Measurements from ENCODE around the gene ACTL8.
A peak's percentile ranks its signal among the peaks of the same experiment; 100 is the strongest.

The ACTL8 gene

DNA sequence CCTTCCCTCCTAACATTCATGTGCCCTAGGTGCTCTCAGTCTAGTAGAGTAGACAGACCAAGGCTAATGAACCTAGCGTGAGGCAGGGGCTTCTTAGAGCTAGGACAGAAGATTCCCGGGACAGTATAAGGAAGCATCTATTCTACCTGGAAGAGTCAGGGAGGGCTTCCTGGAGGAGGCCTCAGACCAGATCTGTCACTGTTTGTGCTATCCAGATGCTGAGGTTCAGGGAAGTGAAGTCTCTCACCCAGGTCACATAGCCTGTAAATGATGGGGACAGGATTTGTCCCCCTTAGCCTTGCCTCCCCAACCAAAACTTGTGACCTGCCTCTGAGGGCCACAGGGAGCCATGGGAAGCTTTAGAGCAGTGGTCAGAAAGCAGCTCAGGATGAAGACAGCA, 20.7 kb downstream of the ACTL8 start:
- no peak for DNase-seq (ENCODE audit: low read depth, low spot score)
- peaks cover 12% of the 10 kb centered on the region for H3K4me1 ChIP-seq (ENCODE audit: insufficient read depth, insufficient read length)
- no peak overlapping the region for H3K4me3 ChIP-seq (ENCODE audit: insufficient read length, low read depth)
- H3K36me3 ChIP-seq (ENCODE audit: insufficient read depth, insufficient read length, low read length), result no peaks in the 10 kb centered on the region
- H3K9me3 ChIP-seq (ENCODE audit: insufficient read depth, low read length), result no peaks in the 10 kb centered on the region
- no peak overlapping the region for H3K9ac ChIP-seq (ENCODE audit: insufficient read length, low read depth)
- no peaks in the 10 kb centered on the region for H3K27me3 ChIP-seq (ENCODE audit: insufficient read depth, insufficient read length)
- TF ChIP-seq SUZ12 (IDR thresholded peaks at IDR 0.05; ENCODE audit: extremely low read depth, insufficient read depth, insufficient read length) (no peak), ZNF274 (IDR thresholded peaks at IDR 0.05; ENCODE audit: low read depth, low read length) (no peak), YY1 (IDR thresholded peaks at IDR 0.05; ENCODE audit: insufficient read depth, insufficient read length) (no peak)

DNA sequence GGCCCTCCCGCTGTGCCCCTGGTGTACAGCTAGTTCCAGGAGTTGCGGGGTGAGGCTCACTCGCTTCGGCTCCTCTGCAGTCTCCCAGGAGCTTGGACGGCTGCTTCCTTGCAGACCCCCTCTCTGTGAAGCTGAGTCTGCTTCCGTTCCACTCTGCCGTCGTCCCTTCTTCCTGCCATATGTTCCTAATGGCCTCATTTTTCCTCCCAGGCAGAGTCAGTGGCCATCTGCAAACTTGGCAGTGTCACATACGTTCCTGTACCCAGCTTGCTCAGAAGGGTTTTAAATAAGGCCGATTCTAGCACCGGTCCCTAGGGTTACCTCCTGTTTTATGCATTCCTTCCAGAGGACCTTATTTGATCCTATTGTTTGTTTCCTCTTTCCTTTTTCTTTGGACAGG, 21.3 kb downstream of the ACTL8 start:
- no peaks in the 10 kb centered on the region for H3K36me3 ChIP-seq (ENCODE audit: insufficient read depth, insufficient read length, low read length)

DNA sequence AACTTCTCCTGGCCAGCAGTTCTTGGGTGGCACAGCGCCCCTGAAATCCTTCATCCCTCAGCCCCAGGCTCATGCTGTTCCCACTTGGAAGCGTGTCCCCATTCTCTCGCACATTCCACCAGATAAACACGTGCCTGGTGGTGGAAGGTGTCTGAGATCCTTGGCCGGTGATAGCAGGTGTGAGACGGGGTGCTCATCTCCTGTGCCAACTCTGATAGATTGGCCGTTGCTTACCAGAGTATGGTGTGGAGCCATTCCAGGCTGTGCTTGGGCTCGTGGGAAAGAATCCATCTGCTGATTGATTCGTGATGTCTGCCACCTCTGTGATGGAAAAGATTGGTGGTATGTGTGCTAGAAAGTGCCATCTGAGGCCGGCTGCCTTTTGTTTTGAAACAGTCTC, 22.2 kb downstream of the ACTL8 start:
- H3K9me3 ChIP-seq (ENCODE audit: insufficient read depth, low read length), result no peaks in the 10 kb centered on the region
- H3K9ac ChIP-seq (ENCODE audit: insufficient read length, low read depth), result no peak overlapping the region
- H3K4me1 ChIP-seq (ENCODE audit: insufficient read depth, insufficient read length), result peaks cover 12% of the 10 kb centered on the region
- TF ChIP-seq SUZ12 (IDR thresholded peaks at IDR 0.05; ENCODE audit: extremely low read depth, insufficient read depth, insufficient read length), result no peak
- no peak for TF ChIP-seq YY1 (IDR thresholded peaks at IDR 0.05; ENCODE audit: insufficient read depth, insufficient read length)
- TF ChIP-seq ZNF274 (IDR thresholded peaks at IDR 0.05; ENCODE audit: low read depth, low read length), result no peak
- DNase-seq (ENCODE audit: low read depth, low spot score), result no peak
- H3K27me3 ChIP-seq (ENCODE audit: insufficient read depth, insufficient read length), result no peaks in the 10 kb centered on the region
- H3K4me3 ChIP-seq (ENCODE audit: insufficient read length, low read depth), result no peak overlapping the region
- no peaks in the 10 kb centered on the region for H3K36me3 ChIP-seq (ENCODE audit: insufficient read depth, insufficient read length, low read length)

More for the DNA sequence above, 21.3 kb downstream of the ACTL8 start:
- peaks cover 12% of the 10 kb centered on the region for H3K4me1 ChIP-seq (ENCODE audit: insufficient read depth, insufficient read length)
- TF ChIP-seq YY1 (IDR thresholded peaks at IDR 0.05; ENCODE audit: insufficient read depth, insufficient read length), result no peak
- no peak overlapping the region for H3K4me3 ChIP-seq (ENCODE audit: insufficient read length, low read depth)
- H3K9ac ChIP-seq (ENCODE audit: insufficient read length, low read depth), result peak overlapping the region; percentile 34
- H3K27me3 ChIP-seq (ENCODE audit: insufficient read depth, insufficient read length), result no peaks in the 10 kb centered on the region
- H3K9me3 ChIP-seq (ENCODE audit: insufficient read depth, low read length), result no peaks in the 10 kb centered on the region
- DNase-seq (ENCODE audit: low read depth, low spot score), result no peak

DNA sequence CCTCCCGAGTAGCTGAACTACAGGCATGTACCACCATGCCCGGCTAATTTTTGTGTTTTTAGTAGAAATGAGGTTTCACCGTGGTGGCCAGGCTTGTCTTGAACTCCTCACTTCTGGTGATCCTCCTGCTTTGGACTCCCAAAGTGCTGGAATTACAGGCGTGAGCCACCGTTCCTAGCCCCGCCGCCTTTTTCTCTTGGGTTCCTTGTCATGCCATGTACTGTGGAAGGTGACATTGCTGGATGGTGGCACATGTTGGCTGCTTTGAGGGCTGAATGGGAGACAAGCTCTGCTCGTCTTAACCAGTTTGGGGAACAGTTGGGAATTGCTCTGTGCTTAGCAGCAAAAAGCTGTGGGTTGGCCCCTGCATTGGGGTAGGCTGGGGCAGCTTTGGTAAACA, 22.7 kb downstream of the ACTL8 start:
- Histone ChIP-seq H3K4me3 (ENCODE audit: insufficient read length, low read depth) (no peak overlapping the region), H3K4me1 (ENCODE audit: insufficient read depth, insufficient read length) (peaks cover 12% of the 10 kb centered on the region), H3K9ac (ENCODE audit: insufficient read length, low read depth) (no peak overlapping the region), H3K36me3 (ENCODE audit: insufficient read depth, insufficient read length, low read length) (no peaks in the 10 kb centered on the region), H3K27me3 (ENCODE audit: insufficient read depth, insufficient read length) (no peaks in the 10 kb centered on the region), H3K9me3 (ENCODE audit: insufficient read depth, low read length) (no peaks in the 10 kb centered on the region)
- DNase-seq (ENCODE audit: low read depth, low spot score), result no peak
- no peak for TF ChIP-seq SUZ12 (IDR thresholded peaks at IDR 0.05; ENCODE audit: extremely low read depth, insufficient read depth, insufficient read length)
- no peak for TF ChIP-seq ZNF274 (IDR thresholded peaks at IDR 0.05; ENCODE audit: low read depth, low read length)
- TF ChIP-seq YY1 (IDR thresholded peaks at IDR 0.05; ENCODE audit: insufficient read depth, insufficient read length), result no peak

DNA sequence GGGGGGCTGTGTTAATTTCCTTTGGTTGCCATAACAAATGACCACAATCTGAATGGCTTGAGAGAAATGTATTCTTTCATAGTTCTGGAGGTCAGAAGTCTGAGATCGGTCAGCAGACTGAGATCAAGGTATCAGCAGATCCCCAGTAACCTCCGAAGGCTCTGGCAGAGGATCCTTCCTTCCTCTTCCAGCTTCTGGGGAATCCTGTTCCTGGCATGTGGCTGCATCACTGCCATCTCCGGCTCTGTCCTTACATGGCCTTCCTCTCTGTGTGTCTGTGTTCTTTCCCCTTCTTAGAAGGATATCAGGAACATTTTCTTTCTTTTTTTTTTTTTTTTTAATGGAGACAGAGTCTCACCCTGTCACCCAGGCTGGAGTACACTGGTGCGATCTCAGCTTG, 25.8 kb downstream of the ACTL8 start:
- no peak for DNase-seq (ENCODE audit: low read depth, low spot score)
- H3K9me3 ChIP-seq (ENCODE audit: insufficient read depth, low read length), result no peaks in the 10 kb centered on the region
- TF ChIP-seq YY1 (IDR thresholded peaks at IDR 0.05; ENCODE audit: insufficient read depth, insufficient read length), result no peak
- TF ChIP-seq SUZ12 (IDR thresholded peaks at IDR 0.05; ENCODE audit: extremely low read depth, insufficient read depth, insufficient read length), result no peak
- TF ChIP-seq ZNF274 (IDR thresholded peaks at IDR 0.05; ENCODE audit: low read depth, low read length), result no peak
- H3K9ac ChIP-seq (ENCODE audit: insufficient read length, low read depth), result no peak overlapping the region
- H3K4me1 ChIP-seq (ENCODE audit: insufficient read depth, insufficient read length), result peaks cover 3% of the 10 kb centered on the region
- no peaks in the 10 kb centered on the region for H3K27me3 ChIP-seq (ENCODE audit: insufficient read depth, insufficient read length)
- H3K36me3 ChIP-seq (ENCODE audit: insufficient read depth, insufficient read length, low read length), result no peaks in the 10 kb centered on the region
- no peak overlapping the region for H3K4me3 ChIP-seq (ENCODE audit: insufficient read length, low read depth)

DNA sequence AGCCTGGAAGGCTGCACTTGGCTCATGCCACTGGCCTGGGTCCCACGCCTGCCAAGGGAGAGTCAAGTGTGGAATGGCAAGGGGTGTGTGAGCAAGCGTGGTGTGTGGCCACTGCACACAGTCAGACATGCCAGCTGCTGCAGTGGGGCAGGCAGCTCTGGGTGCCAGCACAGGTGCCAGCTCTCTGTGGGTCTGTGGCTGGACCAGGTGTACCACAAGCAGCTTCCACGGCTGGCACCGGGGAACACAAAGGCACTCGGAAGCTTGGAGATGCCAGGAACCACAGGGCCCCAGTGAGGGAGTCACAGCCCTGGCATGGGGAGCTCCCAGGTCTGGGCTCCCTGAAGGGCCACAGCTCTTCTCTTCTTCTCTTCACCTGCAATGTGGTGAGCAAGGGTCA, 34.8 kb downstream of the ACTL8 start:
- Histone ChIP-seq H3K36me3 (ENCODE audit: insufficient read depth, insufficient read length, low read length) (no peaks in the 10 kb centered on the region), H3K27me3 (ENCODE audit: insufficient read depth, insufficient read length) (no peaks in the 10 kb centered on the region), H3K4me1 (ENCODE audit: insufficient read depth, insufficient read length) (no peaks in the 10 kb centered on the region), H3K9ac (ENCODE audit: insufficient read length, low read depth) (no peak overlapping the region), H3K4me3 (ENCODE audit: insufficient read length, low read depth) (no peak overlapping the region), H3K9me3 (ENCODE audit: insufficient read depth, low read length) (peaks cover 5% of the 10 kb centered on the region; the same call in 1 of the 2 replicates)
- no peak for DNase-seq (ENCODE audit: low read depth, low spot score)
- TF ChIP-seq YY1 (IDR thresholded peaks at IDR 0.05; ENCODE audit: insufficient read depth, insufficient read length) (no peak), ZNF274 (IDR thresholded peaks at IDR 0.05; ENCODE audit: low read depth, low read length) (no peak), SUZ12 (IDR thresholded peaks at IDR 0.05; ENCODE audit: extremely low read depth, insufficient read depth, insufficient read length) (no peak)

DNA sequence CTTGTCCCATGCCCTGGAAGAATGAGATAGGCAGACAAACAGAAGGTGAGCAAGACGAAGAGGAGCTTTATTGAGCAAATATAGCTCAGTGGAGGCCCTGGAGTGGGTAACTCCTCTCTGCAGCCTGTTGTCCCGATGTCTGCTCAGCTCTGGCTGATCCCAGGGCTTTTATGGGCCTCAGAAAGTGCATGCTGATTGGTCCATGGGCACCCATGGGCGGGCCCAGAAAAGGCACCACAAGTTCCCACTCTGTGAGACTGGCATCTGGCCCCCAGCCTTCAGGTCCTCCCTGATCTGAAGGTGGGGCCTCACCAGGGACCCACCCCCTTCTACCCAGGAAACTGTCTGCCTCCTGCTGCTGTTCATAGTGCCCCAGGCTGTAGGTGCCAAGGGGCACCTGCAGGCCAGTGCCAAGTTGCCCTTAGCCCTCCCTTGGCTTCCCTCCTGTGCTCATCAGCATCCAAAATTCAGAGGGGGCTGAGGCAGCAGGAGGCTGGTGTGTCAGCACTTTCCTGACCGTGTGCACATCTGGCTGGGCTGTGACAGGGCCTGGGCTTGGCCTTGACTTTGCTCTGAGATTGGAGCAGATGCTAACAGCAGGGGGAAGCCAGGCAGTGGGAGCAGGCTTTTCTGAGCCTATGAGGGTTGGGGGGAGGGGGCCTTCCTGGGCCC, 35.4 kb downstream of the ACTL8 start:
- H3K4me1 ChIP-seq (ENCODE audit: insufficient read depth, insufficient read length), result no peaks in the 10 kb centered on the region

More for the DNA sequence above, 35.4 kb downstream of the ACTL8 start:
- no peak for DNase-seq (ENCODE audit: low read depth, low spot score)
- H3K36me3 ChIP-seq (ENCODE audit: insufficient read depth, insufficient read length, low read length), result no peaks in the 10 kb centered on the region
- no peaks in the 10 kb centered on the region for H3K27me3 ChIP-seq (ENCODE audit: insufficient read depth, insufficient read length)
- H3K9ac ChIP-seq (ENCODE audit: insufficient read length, low read depth), result no peak overlapping the region
- no peak overlapping the region for H3K4me3 ChIP-seq (ENCODE audit: insufficient read length, low read depth)
- H3K9me3 ChIP-seq (ENCODE audit: insufficient read depth, low read length), result peaks cover 5% of the 10 kb centered on the region; the same call in 1 of the 2 replicates
- no peak for TF ChIP-seq SUZ12 (IDR thresholded peaks at IDR 0.05; ENCODE audit: extremely low read depth, insufficient read depth, insufficient read length)
- no peak for TF ChIP-seq ZNF274 (IDR thresholded peaks at IDR 0.05; ENCODE audit: low read depth, low read length)
- no peak for TF ChIP-seq YY1 (IDR thresholded peaks at IDR 0.05; ENCODE audit: insufficient read depth, insufficient read length)

Measured in NT2/D1 (cell line).